IMR-90 (cell line): Measurements from ENCODE around the gene AKR1C4.
"Not testable (repeated sequence)": the region's sequence is repeated elsewhere in the genome, so short reads cannot be mapped to it uniquely, and the experiment has no call there.

Experiments
- CEBPB ChIP-seq: IDR thresholded peaks from 2 replicates; pipeline ENCODE4 v1.6.1; 2012; ENCODE audit warnings: low read depth, low read length, improper control_type of control experiment
- CTCF ChIP-seq: conservative IDR thresholded peaks from 2 replicates; pipeline ENCODE4 v1.5.1; 2012; ENCODE audit warnings: mild to moderate bottlenecking, low read depth, low read length, improper control_type of control experiment
- ELK1 ChIP-seq: fragments of 150-350 bp; IDR thresholded peaks from 2 replicates; pipeline ENCODE4 v1.6.1; 2016; ENCODE audit warnings: low read depth, mild to moderate bottlenecking, low read length, moderate library complexity, borderline replicate concordance
- FOS ChIP-seq: fragments of 150-350 bp; IDR thresholded peaks from 2 replicates; pipeline ENCODE4 v1.6.1; 2016; ENCODE audit warnings: low read depth, low read length
- NFE2L2 ChIP-seq: fragments of 150-350 bp; IDR thresholded peaks from 2 replicates; pipeline ENCODE4 v1.6.1; 2016; ENCODE audit warnings: low read depth, mild to moderate bottlenecking, low read length
- POLR2A ChIP-seq: IDR thresholded peaks from 2 replicates; pipeline ENCODE4 v1.6.1; 2012; ENCODE audit warnings: mild to moderate bottlenecking, low read depth, low read length
- RFX5 ChIP-seq: IDR thresholded peaks from 2 replicates; pipeline ENCODE4 v1.8.0; 2012; ENCODE audit warnings: low read depth, mild to moderate bottlenecking, low read length, moderate library complexity

DNA sequence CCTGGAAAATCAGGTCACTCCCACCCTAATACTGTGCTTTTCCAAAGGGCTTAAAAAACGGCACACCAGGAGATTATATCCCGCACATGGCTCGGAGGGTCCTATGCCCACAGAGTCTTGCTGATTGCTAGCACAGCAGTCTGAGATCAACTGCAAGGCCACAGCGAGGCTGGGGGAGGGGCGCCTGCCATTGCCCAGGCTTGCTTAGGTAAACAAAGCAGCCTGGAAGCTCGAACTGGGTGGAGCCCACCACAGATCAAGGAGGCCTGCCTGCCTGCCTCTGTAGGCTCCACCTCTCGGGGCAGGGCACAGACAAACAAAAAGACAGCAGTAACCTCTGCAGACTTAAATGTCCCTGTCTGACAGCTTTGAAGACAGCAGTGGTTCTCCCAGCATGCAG, 26.3 kb downstream of the AKR1C4 start:
- TF ChIP-seq CTCF, ELK1, FOS, NFE2L2, CEBPB, RFX5, POLR2A: not testable (repeated sequence)
